ENCODE results near the gene CTDSPL. TPM values are rescaled to one million over a fixed set of nuclear protein-coding genes. Genes with fewer than 3 reads are reported as not detected.

Gene CTDSPL
- total and polyA plus RNA-seq, 2 of the 8 experiments (the other 6 are each of a cell fraction or from before 2014, with no cell fraction given): 20.3 to 42.2 TPM

DNA sequence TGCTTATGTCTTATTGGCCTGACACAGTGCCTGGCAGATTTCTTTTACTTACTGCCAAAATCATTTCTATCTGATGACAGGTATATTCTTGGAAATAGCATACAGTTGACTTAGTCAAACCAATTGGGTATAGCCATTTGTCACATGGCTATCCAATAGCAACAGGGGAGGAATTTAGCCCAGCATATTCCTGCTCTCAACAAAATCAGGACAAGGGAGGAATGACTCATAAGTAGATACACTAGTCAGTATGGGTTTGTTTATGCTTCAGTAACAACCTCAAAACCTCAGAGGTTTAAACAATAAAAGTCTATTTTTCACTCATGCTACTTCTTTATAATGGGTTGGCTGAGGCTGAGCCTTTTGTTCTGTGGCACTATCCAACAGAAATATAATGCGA, 90.9 kb downstream of the CTDSPL start (continued):
- no peak for TF ChIP-seq CBX5 (IDR thresholded peaks at IDR 0.05; ENCODE audit: low read depth, low read length)
- TF ChIP-seq SIN3A (conservative IDR thresholded peaks at IDR 0.05 in 1 of 2, IDR thresholded peaks at IDR 0.05 in 1 of 2; ENCODE audit: low read depth in 1 of 2, low read length in 2 of 2): no peak
- TF ChIP-seq SRF (IDR thresholded peaks at IDR 0.05; ENCODE audit: low read depth, low read length): no peak
- no peak for TF ChIP-seq CREB1 (IDR thresholded peaks at IDR 0.05)
- no peak for TF ChIP-seq POLR2A (IDR thresholded peaks at IDR 0.05; ENCODE audit: control extremely low read depth in 1 of 2, low read depth in 2 of 2, low read length in 2 of 2)
- no peak for TF ChIP-seq PHF8 (conservative IDR thresholded peaks at IDR 0.05; ENCODE audit: low read depth, low read length)
